Measurements from ENCODE around the gene MNAT1. TPM values are rescaled to one million over a fixed set of nuclear protein-coding genes. Genes with fewer than 3 reads are reported as not detected.
"Not testable (repeated sequence)": the region's sequence is repeated elsewhere in the genome, so short reads cannot be mapped to it uniquely, and the experiment has no call there.

MNAT1 gene
- polyA plus RNA-seq, 3 donors = 10.6 to 28.0 (median 27.5) TPM

DNA sequence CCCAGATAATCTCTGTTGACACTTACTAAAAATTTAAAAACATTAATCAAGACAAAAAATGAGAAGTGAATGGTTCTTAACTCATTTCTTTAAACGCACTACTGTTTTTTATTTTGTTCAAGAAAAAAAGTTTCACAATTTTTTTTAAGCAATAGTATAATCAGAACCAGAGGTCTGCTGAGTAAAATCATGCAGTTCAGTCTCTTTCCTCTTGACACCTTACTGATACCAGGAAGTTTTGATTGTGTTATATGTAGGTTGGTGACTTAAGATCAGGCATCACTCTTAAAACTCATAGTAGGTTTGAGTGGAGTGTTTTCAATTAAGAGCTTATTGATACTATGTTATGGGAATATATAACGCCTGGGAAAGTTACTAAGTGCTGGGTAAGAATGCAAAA lies 125.0 kb downstream of the MNAT1 start:
- no peak overlapping the region for H3K27ac ChIP-seq (ENCODE audit: low read depth, low read length)
- 69 to 98% (median 77%) methylated on average over 2 of the region's 2 CpGs for WGBS, 3 donors

DNA sequence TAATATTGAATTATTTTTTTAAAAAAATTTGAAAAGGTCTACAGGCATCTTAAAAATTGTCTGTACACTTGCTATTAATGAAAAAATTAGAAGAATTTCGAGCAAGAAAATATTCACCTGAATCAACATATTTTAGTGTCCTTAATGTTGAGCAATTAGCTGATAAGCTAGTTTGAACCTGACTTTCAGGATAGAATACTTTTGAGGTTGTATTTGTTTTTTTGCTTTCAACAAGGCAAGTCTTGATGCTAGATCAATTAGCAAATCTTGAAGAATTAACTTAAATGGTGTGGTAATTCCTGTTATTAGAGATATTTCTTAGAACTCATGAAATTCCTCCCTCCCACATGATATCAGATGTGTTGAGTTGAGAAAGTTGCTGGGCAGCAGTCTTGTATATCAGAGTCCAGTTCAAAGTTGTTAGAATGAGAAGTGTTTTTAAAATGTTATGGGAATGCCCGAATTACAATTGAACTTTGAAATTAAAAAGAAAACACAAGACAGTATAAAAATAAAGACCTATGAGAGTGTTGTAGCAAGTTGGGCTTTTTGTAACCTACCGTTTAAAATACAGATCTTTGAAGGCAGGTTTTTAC lies 127.1 kb downstream of the MNAT1 start:
- WGBS, 3 donors = 40 to 71% (median 68%) methylated on average over 3 of the region's 3 CpGs

DNA sequence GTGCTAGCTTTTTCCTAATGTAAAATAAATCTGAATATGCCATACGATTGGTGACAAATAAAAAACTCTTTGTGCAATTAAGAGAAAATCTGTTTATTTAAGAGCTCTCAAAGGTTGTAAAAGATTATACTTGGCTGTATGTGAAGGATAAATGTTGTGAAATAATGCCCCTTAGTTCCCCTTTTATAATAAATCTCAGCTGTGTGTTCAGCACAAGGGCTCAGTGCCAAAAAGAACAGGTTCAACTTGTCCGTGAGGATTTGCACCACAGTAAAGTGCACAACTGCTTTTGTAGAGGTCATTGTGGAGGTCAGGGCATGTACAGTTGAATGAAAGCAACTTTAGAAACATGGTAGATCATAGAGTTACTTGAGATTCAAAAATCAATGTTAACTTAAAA lies 127.7 kb downstream of the MNAT1 start:
- no peak overlapping the region for H3K27ac ChIP-seq (ENCODE audit: low read depth, low read length)
- WGBS, 3 donors = 16 to 34% (median 34%) methylated on average over 2 of the region's 2 CpGs

More for the DNA sequence above, 127.1 kb downstream of the MNAT1 start:
- no peak overlapping the region for H3K27ac ChIP-seq (ENCODE audit: low read depth, low read length)

GRCh38 chr14:60863249-60863648 lies 128.7 kb downstream of the MNAT1 start:
- 83 to 95% (median 90%) methylated on average over 2 of the region's 2 CpGs for WGBS, 3 donors

GRCh38 chr14:60865378-60866127 lies 131.0 kb downstream of the MNAT1 start:
- no peak overlapping the region for H3K27ac ChIP-seq (ENCODE audit: low read depth, low read length)
- WGBS, 3 donors = 64 to 90% (median 76%) methylated on average over 4 of the region's 4 CpGs

More at GRCh38 chr14:60863249-60863648, 128.7 kb downstream of the MNAT1 start:
- no peak overlapping the region for H3K27ac ChIP-seq (ENCODE audit: low read depth, low read length)

DNA sequence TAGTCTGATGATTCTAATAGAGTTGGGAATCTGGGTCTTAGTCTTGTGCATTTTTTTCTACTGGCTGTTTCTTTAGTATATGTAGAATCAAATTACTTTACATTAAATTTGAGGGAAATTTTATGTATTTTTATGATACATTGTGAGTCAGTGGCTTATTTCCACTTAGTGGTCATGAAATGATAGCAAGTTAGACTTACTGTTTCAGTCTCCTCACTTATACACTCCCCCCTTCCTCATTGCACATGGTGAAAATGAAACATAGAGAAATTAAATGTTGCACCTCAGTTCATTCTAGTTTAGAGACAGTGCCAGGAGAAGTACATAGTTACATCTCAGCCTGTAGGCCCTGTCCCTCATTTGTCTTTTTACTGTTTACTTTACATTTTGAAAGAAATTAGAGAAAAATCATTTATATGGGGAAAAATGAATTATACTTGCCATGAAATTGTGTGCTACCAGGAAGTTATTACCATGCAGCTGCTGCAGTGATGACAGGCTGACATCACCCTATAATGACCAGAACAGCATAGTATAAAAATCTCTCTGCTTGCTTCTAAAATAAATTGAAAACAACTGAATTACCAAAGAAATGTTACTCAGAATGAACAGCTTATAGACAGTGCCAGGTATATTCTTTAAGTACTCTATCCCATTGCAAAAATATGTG lies 133.1 kb downstream of the MNAT1 start:
- no peak overlapping the region for H3K27ac ChIP-seq (ENCODE audit: low read depth, low read length)

DNA sequence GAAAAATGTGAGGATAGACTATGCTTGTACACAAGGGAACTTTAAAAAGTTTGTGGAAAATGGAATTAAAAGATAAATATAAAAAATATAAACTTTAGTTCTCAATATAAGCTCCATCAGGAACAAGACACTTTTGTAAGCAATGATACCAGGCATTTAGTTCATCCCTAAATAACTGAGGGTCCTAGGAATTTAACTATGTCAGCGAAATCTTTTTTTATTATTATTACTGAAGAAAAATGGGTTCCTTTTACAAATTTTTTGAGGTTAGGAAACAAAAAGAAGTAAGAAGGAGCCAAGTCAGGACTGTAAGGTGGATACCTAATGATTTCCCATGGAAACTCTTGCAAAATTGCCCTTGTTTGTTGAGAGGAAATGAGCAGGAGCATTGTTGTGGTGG lies 143.6 kb downstream of the MNAT1 start:
- H3K27ac ChIP-seq (ENCODE audit: low read depth, low read length) = no peak overlapping the region
- 96 to 100% (median 99%) methylated on average over 1 of the region's 1 CpG for WGBS, 3 donors

DNA sequence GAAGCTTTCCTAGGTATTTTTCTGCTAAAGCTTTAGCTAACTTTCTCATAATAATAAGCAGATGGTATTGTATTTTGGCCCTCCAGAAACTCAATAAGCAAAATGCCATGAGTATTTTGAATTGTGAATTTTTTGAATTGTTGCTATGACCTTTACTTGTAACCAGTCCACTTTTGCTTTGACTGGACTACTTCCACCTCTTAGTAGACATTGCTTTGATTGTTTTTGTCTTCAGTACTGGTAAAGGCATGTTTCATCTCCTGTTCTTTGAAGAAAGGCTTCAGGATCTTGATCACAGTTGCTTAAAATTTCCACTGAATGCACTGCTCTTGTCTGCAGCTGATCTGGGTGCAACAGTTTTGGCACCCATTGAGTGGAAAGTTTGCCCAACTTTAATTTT lies 144.0 kb downstream of the MNAT1 start:
- no peak overlapping the region for H3K27ac ChIP-seq (ENCODE audit: low read depth, low read length)

DNA sequence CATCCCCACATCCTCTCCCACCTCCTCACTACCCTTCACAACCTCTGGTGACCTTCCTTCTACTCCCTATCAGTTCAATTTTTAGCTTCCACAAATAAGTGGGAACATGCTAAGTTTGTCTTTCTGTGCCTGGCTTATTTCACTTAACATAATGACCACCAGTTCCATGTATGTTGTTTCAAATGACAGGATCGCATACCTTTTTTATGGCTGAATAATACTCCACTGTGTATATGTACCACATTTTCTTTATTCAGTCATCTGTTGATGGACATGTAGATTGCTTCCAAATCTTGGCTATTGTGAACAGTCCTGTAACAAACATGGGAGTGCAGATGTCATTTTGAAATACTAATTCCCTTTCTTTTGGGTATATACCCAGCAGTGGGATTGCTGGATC lies 147.7 kb downstream of the MNAT1 start:
- WGBS, 3 donors = 97 to 100% (median 98%) methylated on average over 1 of the region's 1 CpG

GRCh38 chr14:60884134-60884533 lies 149.6 kb downstream of the MNAT1 start:
- H3K27ac ChIP-seq (ENCODE audit: low read depth, low read length) = no peak overlapping the region

More for the DNA sequence above, 147.7 kb downstream of the MNAT1 start:
- H3K27ac ChIP-seq (ENCODE audit: low read depth, low read length) = no peak overlapping the region

GRCh38 chr14:60890636-60891035 lies 156.1 kb downstream of the MNAT1 start:
- 90 to 95% (median 91%) methylated on average over 3 of the region's 3 CpGs for WGBS, 3 donors

GRCh38 chr14:60893911-60894310 lies 159.3 kb downstream of the MNAT1 start:
- H3K27ac ChIP-seq (ENCODE audit: low read depth, low read length) = no peak overlapping the region
- 85 to 92% (median 86%) methylated on average over 3 of the region's 3 CpGs for WGBS, 3 donors

More at GRCh38 chr14:60890636-60891035, 156.1 kb downstream of the MNAT1 start:
- H3K27ac ChIP-seq (ENCODE audit: low read depth, low read length) = not testable (repeated sequence)

GRCh38 chr14:60904381-60904780 lies 169.8 kb downstream of the MNAT1 start:
- H3K27ac ChIP-seq (ENCODE audit: low read depth, low read length) = no peak overlapping the region

DNA sequence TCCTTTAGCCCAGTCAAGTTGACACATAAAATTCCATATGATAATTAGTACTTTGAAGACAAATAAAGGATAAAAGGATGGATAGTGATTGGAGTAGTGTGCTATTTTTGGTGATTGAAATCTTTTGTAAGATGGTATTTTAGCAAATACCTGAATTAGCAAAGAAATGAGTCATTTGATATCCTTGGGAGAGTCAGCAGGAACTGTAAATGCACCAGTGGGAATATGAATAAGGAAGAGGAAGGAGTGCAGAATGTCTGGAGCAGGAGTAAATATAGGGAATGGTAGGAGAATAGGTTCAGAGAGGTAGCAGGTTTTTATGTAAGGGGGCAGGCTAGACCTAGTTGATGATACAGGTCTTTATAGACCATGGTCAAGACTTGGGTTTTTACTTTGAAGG lies 171.4 kb downstream of the MNAT1 start:
- H3K27ac ChIP-seq (ENCODE audit: low read depth, low read length) = no peak overlapping the region

DNA sequence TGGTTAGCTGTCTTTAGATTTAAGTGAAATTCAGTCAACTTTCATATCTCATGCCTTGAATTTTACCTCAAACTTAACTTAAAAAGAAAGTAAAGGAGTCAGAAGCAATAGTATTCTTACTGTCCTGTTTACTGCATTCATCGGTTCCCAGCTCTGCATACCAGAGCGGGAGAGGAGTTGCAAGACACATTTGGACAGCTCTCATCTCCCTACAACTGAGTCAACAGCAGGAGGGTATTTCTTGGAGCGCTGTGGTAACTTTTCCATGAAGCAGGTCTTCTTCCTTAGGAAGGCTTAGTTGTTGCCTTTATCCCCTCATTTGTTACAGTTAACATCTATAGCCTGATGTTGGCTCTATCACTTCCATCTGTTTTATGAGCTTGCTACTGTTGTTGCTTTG lies 181.2 kb downstream of the MNAT1 start:
- WGBS, 3 donors = 81 to 92% (median 91%) methylated on average over 3 of the region's 3 CpGs
- H3K27ac ChIP-seq (ENCODE audit: low read depth, low read length) = no peak overlapping the region

DNA sequence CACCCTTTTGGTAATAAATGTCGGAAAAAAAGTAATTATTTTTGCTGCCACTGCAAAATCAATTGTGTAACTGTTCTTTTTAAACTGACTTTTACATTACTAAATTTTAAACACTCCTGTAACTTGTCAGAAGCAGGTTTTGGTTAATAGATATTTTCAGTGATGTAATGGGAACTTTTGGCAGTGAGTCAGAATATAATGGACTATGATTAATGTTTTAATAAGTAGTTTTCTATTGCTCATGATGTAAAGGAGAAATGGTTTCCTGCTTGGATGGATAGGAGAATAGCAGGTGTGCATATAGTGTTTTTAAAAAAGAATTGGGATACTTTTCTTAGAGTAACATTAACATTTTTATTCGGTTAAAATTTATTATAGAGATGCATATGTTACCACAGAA lies 187.5 kb downstream of the MNAT1 start:
- WGBS, 3 donors = 74 to 88% (median 81%) methylated on average over 2 of the region's 2 CpGs
- H3K27ac ChIP-seq (ENCODE audit: low read depth, low read length) = no peak overlapping the region

GRCh38 chr14:60925286-60925685 lies 190.7 kb downstream of the MNAT1 start:
- WGBS, 3 donors = 66 to 81% (median 71%) methylated on average over 1 of the region's 1 CpG
- no peak overlapping the region for H3K27ac ChIP-seq (ENCODE audit: low read depth, low read length)

DNA sequence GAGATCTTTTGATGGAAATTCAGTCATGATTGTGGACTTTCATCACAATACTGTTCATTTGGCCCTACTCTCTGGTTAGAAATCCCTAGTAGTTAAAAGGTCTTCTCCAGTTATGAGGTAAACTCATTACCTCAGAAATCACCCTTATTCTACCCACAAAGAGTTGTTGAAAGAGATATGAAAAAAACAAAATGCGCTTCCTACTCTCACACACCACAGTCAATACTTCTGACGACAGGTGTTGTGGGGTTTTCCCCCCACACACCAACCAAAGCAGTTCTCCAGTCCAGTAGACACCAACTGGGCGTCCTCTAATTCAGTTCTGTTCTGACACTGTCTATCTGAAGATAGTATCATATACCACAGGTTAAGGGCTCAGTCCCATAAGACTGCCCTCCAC lies 191.4 kb downstream of the MNAT1 start:
- H3K27ac ChIP-seq (ENCODE audit: low read depth, low read length) = no peak overlapping the region
- WGBS, 3 donors = 95 to 98% (median 95%) methylated on average over 3 of the region's 3 CpGs

GRCh38 chr14:60931218-60931617 lies 196.7 kb downstream of the MNAT1 start:
- no peak overlapping the region for H3K27ac ChIP-seq (ENCODE audit: low read depth, low read length)
- 90 to 96% (median 96%) methylated on average over 1 of the region's 1 CpG for WGBS, 3 donors

All from adipose tissue (tissue), 3 donors.